Endothelial cell of umbilical vein (primary cell): Measurements from ENCODE around the gene MARK1. TPM values are rescaled to one million over a fixed set of nuclear protein-coding genes. Genes with fewer than 3 reads are reported as not detected.

Experiments
- BruUV-seq: library from RNA; stranded (reverse); fragments of 400-500 nt; replicated peaks from 2 replicates; lab custom pipeline; 2021; lab: Mats Ljungman, UMichigan
- CTCF ChIA-PET: fragments of 300-600, 350-600 bp; sonication (Branson Sonifier 250); formaldehyde crosslinking; loops from one replicate; lab custom pipeline; 2021; ENCODE audit warnings: antibody characterized with exemption, inconsistent platforms; lab: Charles Lee
- POLR2A ChIA-PET: fragments of 300-600, 350-600 bp; sonication (Branson Sonifier 250); formaldehyde crosslinking; loops from one replicate; lab custom pipeline; 2021; ENCODE audit warnings: antibody characterized with exemption, inconsistent platforms; lab: Charles Lee
- DNase-seq: peaks from one replicate; pipeline ENCODE4 v3.0.0-alpha.2; 2011; ENCODE audit warnings: low read depth, low spot score
- FAIRE-seq: peaks from 2 replicates; lab custom pipeline; 2011; peaks lifted over from hg19 to GRCh38; lab: Jason Lieb, UNC
- H2AFZ ChIP-seq: 2 replicates; pipeline ENCODE4 v1.6.0; 2012; ENCODE audit warnings: low read depth, low read length, control low read depth, inconsistent platforms
- H3K27ac ChIP-seq: 2 replicates; pipeline ENCODE4 v1.5.1; 2011; ENCODE audit warnings: low read depth, mild to moderate bottlenecking, control low read depth, low read length, moderate library complexity; ENCODE audit not compliant: insufficient read depth
- H3K27me3 ChIP-seq, 2 experiments: 2 replicates each; pipeline versions ENCODE4 v1.6.0 to v1.6.1; 2011; ENCODE audit warnings: low read length in 2 of 2, mixed read lengths in 1 of 2; ENCODE audit not compliant: control insufficient read depth in 2 of 2, insufficient read depth in 2 of 2
- H3K36me3 ChIP-seq, 2 experiments: 2 replicates in 1 of 2; 3 replicates in 1 of 2; pipeline ENCODE4 v1.5.1; 2011; ENCODE audit warnings: low read length in 2 of 2, mild to moderate bottlenecking in 1 of 2, moderate library complexity in 1 of 2; ENCODE audit not compliant: control insufficient read depth in 2 of 2, insufficient read depth in 2 of 2; ENCODE audit errors: extremely low read depth in 1 of 2
- H3K4me1 ChIP-seq: 3 replicates; pipeline ENCODE4 v1.5.1; 2011; ENCODE audit warnings: mild to moderate bottlenecking, low read length; ENCODE audit not compliant: control insufficient read depth, insufficient read depth; ENCODE audit errors: extremely low read depth
- H3K4me2 ChIP-seq: 2 replicates; pipeline ENCODE4 v1.6.1; 2011; ENCODE audit warnings: low read length, control low read depth, mixed read lengths; ENCODE audit not compliant: insufficient read depth
- H3K4me3 ChIP-seq, 3 experiments: fragments of 200-600 bp in 1 of 3; sonication (generic), shearing (Covaris generic) in 1 of 3; replicated peaks in 1 of 3; 2 replicates each; pipeline ENCODE4 v1.5.1; 2011 to 2016; ENCODE audit warnings: control low read depth in 3 of 3, low read length in 3 of 3, mild to moderate bottlenecking in 2 of 3, inconsistent platforms in 1 of 3, low read depth in 1 of 3, moderate library complexity in 1 of 3; ENCODE audit not compliant: insufficient read depth in 1 of 3
- H3K79me2 ChIP-seq: 2 replicates; pipeline ENCODE4 v1.6.0; 2012; ENCODE audit warnings: low read length, inconsistent platforms; ENCODE audit not compliant: control insufficient read depth, insufficient read depth
- H3K9ac ChIP-seq: replicated peaks from 2 replicates; pipeline ENCODE3; 2011; ENCODE audit warnings: low read length, control low read depth; ENCODE audit not compliant: insufficient read depth; ENCODE audit errors: extremely low read depth
- H3K9me1 ChIP-seq: replicated peaks from 3 replicates; pipeline ENCODE4 v1.6.0; 2011; ENCODE audit warnings: mild to moderate bottlenecking, low read length; ENCODE audit not compliant: control insufficient read depth, insufficient read depth; ENCODE audit errors: extremely low read depth
- H3K9me3 ChIP-seq: replicated peaks from 2 replicates; pipeline ENCODE4 v1.5.1; 2012; ENCODE audit warnings: low read length, inconsistent platforms; ENCODE audit not compliant: control insufficient read depth, insufficient read depth
- H4K20me1 ChIP-seq: replicated peaks from 2 replicates; pipeline ENCODE3; 2011; ENCODE audit warnings: mild to moderate bottlenecking, low read length; ENCODE audit not compliant: control insufficient read depth, insufficient read depth; ENCODE audit errors: extremely low read depth
- CTCF ChIP-seq, 2 donors: IDR thresholded peaks; 1 replicate in 1 of 2; 2 replicates in 1 of 2; pipeline ENCODE4 v1.5.1; 2011; ENCODE audit warnings: low read length in 2 of 2, mild to moderate bottlenecking in 2 of 2, moderate library complexity in 2 of 2, control low read depth in 1 of 2, inconsistent platforms in 1 of 2, low read depth in 1 of 2; ENCODE audit not compliant: insufficient read depth in 1 of 2; ENCODE audit errors: extremely low read depth in 1 of 2
- EZH2 ChIP-seq: IDR thresholded peaks from 2 replicates; pipeline ENCODE4 v1.6.1; 2012; ENCODE audit warnings: borderline replicate concordance, low read depth, mild to moderate bottlenecking, moderate library complexity, low read length, inconsistent platforms; ENCODE audit not compliant: severe bottlenecking
- FOS ChIP-seq: IDR thresholded peaks from 2 replicates; pipeline ENCODE4 v1.6.1; 2011; ENCODE audit warnings: mild to moderate bottlenecking, low read length, moderate library complexity, borderline replicate concordance; ENCODE audit not compliant: insufficient read depth
- GATA2 ChIP-seq: IDR thresholded peaks from 2 replicates; pipeline ENCODE4 v1.7.0; 2011; ENCODE audit warnings: low read depth, mild to moderate bottlenecking, moderate library complexity, mixed read lengths, low read length; ENCODE audit not compliant: insufficient read length, insufficient read depth
- JUN ChIP-seq: IDR thresholded peaks from 2 replicates; pipeline ENCODE4 v1.6.1; 2011; ENCODE audit warnings: borderline replicate concordance, low read depth; ENCODE audit not compliant: insufficient read length, insufficient read depth
- MAX ChIP-seq: IDR thresholded peaks from 2 replicates; pipeline ENCODE4 v1.6.1; 2011; ENCODE audit not compliant: insufficient read depth, insufficient read length
- MYC ChIP-seq: IDR thresholded peaks from one replicate; pipeline ENCODE4 v1.6.1; 2011; ENCODE audit warnings: mild to moderate bottlenecking, low read depth, low read length
- POLR2A ChIP-seq: IDR thresholded peaks from 2 replicates; pipeline ENCODE4 v1.6.1; 2012; ENCODE audit warnings: low read depth, mild to moderate bottlenecking, control low read depth, low read length
- POLR2AphosphoS5 ChIP-seq: IDR thresholded peaks from 2 replicates; pipeline ENCODE4 v1.6.1; 2012; ENCODE audit warnings: low read depth, mild to moderate bottlenecking, control low read depth, low read length, moderate library complexity; ENCODE audit not compliant: insufficient read depth
- dilution Hi-C: fragments of 300-500 bp; cut with MboI; formaldehyde crosslinking; loops from one replicate; pipeline ENCODE4 v1.15.0; 2019; ENCODE audit warnings: low sequenced_read_pairs; ENCODE audit not compliant: extremely low pct_ligation_motif_present
- intact Hi-C: fragments of 100-400 bp; cut with micrococcal nuclease; formaldehyde crosslinking; loops from one replicate; pipeline ENCODE4 v1.10.0; 2022
- polyA plus RNA-seq, 4 experiments: library from polyadenylated mRNA; depleted of rRNA in 3 of 4; stranded (reverse) in 3 of 4; unstranded in 1 of 4; fragments of >200 nt; gene quantifications; 2 replicates each; pipeline versions ENCODE4 v1.2.1 to v1.2.3, GENCODE V29; 2011 to 2012; ENCODE audit warnings: missing spikeins in 1 of 4
- total RNA-seq: library from RNA; stranded (reverse); gene quantifications from 2 replicates; pipeline ENCODE4 v1.2.3, GENCODE V29; 2021

Gene MARK1
- total and polyA plus RNA-seq, 2 donors (not counting 3 experiments of a cell fraction or from before 2014, with no cell fraction given): 1.2 to 5.5 TPM

DNA sequence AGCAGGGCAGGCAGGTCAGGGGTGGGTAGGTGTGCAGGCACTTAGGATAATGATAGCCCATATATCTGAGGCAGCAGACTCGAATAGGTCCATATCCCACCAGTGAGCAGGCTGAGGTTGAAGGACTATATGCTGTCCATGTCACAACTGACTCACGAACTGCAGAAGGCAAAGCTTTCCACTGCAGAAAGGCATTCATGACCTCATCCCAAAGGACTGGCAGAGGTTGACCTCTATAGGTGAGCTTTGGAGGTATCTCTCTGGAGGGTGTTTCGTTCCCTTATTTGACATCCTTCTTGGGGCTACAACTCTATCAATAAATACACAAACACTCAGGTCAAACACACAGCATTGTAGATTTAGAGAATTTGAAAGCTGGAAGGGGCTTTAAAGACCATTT lies 42.8 kb upstream of the MARK1 start:
- POLR2A ChIA-PET: no interaction called here

More for the DNA sequence above, 42.8 kb upstream of the MARK1 start:
- Histone ChIP-seq H4K20me1 (no peaks in the 10 kb centered on the region), H3K4me2 (no peak overlapping the region), H3K9ac (no peak overlapping the region), H3K27ac (no peak overlapping the region), H3K36me3 (no peaks in the 10 kb centered on the region), H3K4me1 (no peaks in the 10 kb centered on the region), H3K9me3 (no peaks in the 10 kb centered on the region), H3K4me3 (no peak overlapping the region), H3K9me1 (no peaks in the 10 kb centered on the region), H2AFZ (no peak overlapping the region), H3K27me3 (no peaks in the 10 kb centered on the region), H3K79me2 (no peaks in the 10 kb centered on the region)
- TF ChIP-seq EZH2 (no peak), MYC (no peak), JUN (no peak), GATA2 (no peak), FOS (no peak), POLR2AphosphoS5 (no peak), CTCF (IDR thresholded peaks at IDR 0.05; ENCODE audit: extremely low read depth in 1 of 2, insufficient read depth in 1 of 2, low read depth in 1 of 2, low read length in 2 of 2) (no peak), POLR2A (no peak), MAX (no peak)
- dilution Hi-C loops (no loop called here), intact Hi-C loops (no loop called here)
- no TSS peak for BruUV-seq
- no peak for DNase-seq
- CTCF ChIA-PET: no interaction called here
- no peak for FAIRE-seq
